ENCODE measurements around the gene SPRTN. TPM values are rescaled to one million over a fixed set of nuclear protein-coding genes. Genes with fewer than 3 reads are reported as not detected.

The SPRTN gene
- total and polyA plus RNA-seq, 2 of the 8 experiments (the other 6 are each of a cell fraction or from before 2014, with no cell fraction given) = 6.6 to 15.1 TPM

GRCh38 chr1:231312432-231312788 is 25.7 kb upstream of the SPRTN start (continued):
- TF ChIP-seq CHD7 (IDR thresholded peaks at IDR 0.05; ENCODE audit: insufficient replicate concordance, low read length) (no peak), TBP (IDR thresholded peaks at IDR 0.05; ENCODE audit: low read depth, low read length) (no peak), RAD21 (IDR thresholded peaks at IDR 0.05 in 1 of 2, conservative IDR thresholded peaks at IDR 0.05 in 1 of 2; ENCODE audit: low read depth in 2 of 2, low read length in 2 of 2) (no peak), KDM1A (IDR thresholded peaks at IDR 0.05; ENCODE audit: borderline replicate concordance, low read length) (no peak), RNF2 (IDR thresholded peaks at IDR 0.05; ENCODE audit: borderline replicate concordance, low read depth, low read length, missing control alignments, poor library complexity, severe bottlenecking) (no peak), GTF2F1 (IDR thresholded peaks at IDR 0.05; ENCODE audit: borderline replicate concordance, low read depth, low read length) (no peak), TAF7 (optimal IDR thresholded peaks at IDR 0.05; ENCODE audit: borderline replicate concordance, low read depth, low read length) (no peak), BCL11A (IDR thresholded peaks at IDR 0.05; ENCODE audit: low read depth in 2 of 2, low read length in 2 of 2) (no peak), EZH2 (IDR thresholded peaks at IDR 0.05; ENCODE audit: low read depth, low read length, severe bottlenecking) (no peak), RBBP5 (IDR thresholded peaks at IDR 0.05; ENCODE audit: borderline replicate concordance, low read depth, low read length) (no peak), EGR1 (IDR thresholded peaks at IDR 0.05; ENCODE audit: borderline replicate concordance, low read depth, low read length) (no peak)
